Tibial nerve (tissue), 4 donors: ENCODE results near the gene TUBGCP6. TPM values are rescaled to one million over a fixed set of nuclear protein-coding genes. Genes with fewer than 3 reads are reported as not detected.

Source experiments
- DNase-seq, 2 donors: peaks; one replicate each; pipeline ENCODE4 v3.0.0-alpha.2; 2019; ENCODE audit warnings: low spot score in 2 of 2
- H3K27ac ChIP-seq, 4 donors: fragments of 200-600 bp; sonication (generic) in 3 of 4; one replicate each; pipeline ENCODE4 v1.5.1; 2017 to 2019; ENCODE audit warnings: mild to moderate bottlenecking in 1 of 4
- H3K27me3 ChIP-seq, 2 donors: fragments of 200-600 bp; sonication (generic) in 1 of 2; one replicate each; pipeline versions ENCODE4 v1.5.1 to v1.6.0; 2017 to 2019
- H3K36me3 ChIP-seq, 3 donors: fragments of 200-600 bp; sonication (generic); one replicate each; pipeline ENCODE4 v1.5.1; 2018 to 2019
- H3K4me1 ChIP-seq, 4 donors: fragments of 200-600 bp; sonication (generic) in 3 of 4; one replicate each; pipeline ENCODE4 v1.5.1; 2017 to 2019
- H3K4me3 ChIP-seq, 4 donors: fragments of 200-600 bp; sonication (generic) in 3 of 4; one replicate each; pipeline ENCODE4 v1.5.1; 2017 to 2019; ENCODE audit warnings: mild to moderate bottlenecking in 1 of 4, moderate library complexity in 1 of 4
- H3K9me3 ChIP-seq, 4 donors: fragments of 200-600 bp; sonication (generic) in 3 of 4; one replicate each; pipeline ENCODE4 v1.5.1; 2017 to 2019
- CTCF ChIP-seq, 5 experiments: fragments of 200-600 bp in 3 of 5; fragments of 450-650 bp in 2 of 5; sonication (generic) in 3 of 5; IDR thresholded peaks; one replicate each; pipeline ENCODE4 v1.5.1; 2016 to 2019; ENCODE audit warnings: antibody characterized with exemption in 5 of 5, mild to moderate bottlenecking in 3 of 5, moderate library complexity in 2 of 5
- EP300 ChIP-seq, 2 donors: sonication (generic); formaldehyde crosslinking; IDR thresholded peaks; one replicate each; pipeline ENCODE4 v1.6.1; 2017; ENCODE audit warnings: antibody characterized with exemption in 2 of 2, mild to moderate bottlenecking in 1 of 2
- POLR2A ChIP-seq, 2 donors: fragments of 450-650 bp; IDR thresholded peaks; one replicate each; pipeline ENCODE4 v1.6.1; 2017; ENCODE audit warnings: antibody characterized with exemption in 2 of 2, mild to moderate bottlenecking in 2 of 2, moderate library complexity in 2 of 2
- WGBS, 2 donors: methylation state at CpG; one replicate each; pipeline ENCODE4 v1.1.5; 2018; 5-methylcytosine and 5-hydroxymethylcytosine counted together
- total RNA-seq, 4 donors: library from RNA; depleted of rRNA; stranded (reverse); fragments of >200 nt; gene quantifications; one replicate each; pipeline ENCODE4 v1.1.0, GENCODE V29; 2016

The TUBGCP6 gene
- total RNA-seq, 4 donors from 2014 or later, result 72.2 to 127 (median 78.6) TPM

GRCh38 chr22:50255099-50255498, 10.3 kb upstream of the TUBGCP6 start:
- no peak for TF ChIP-seq POLR2A (IDR thresholded peaks at IDR 0.05)
- TF ChIP-seq EP300 (IDR thresholded peaks at IDR 0.05), result no peak
- no peak for TF ChIP-seq CTCF (IDR thresholded peaks at IDR 0.05)
- Histone ChIP-seq H3K9me3 (no peaks in the 10 kb centered on the region), H3K36me3 (no peaks in the 10 kb centered on the region), H3K4me1 (peaks cover 0 to 20% (median 16%) of the 10 kb centered on the region in 4 donors), H3K4me3 (no peak overlapping the region), H3K27me3 (peaks cover 0 to 28% of the 10 kb centered on the region in 2 donors), H3K27ac (no peak overlapping the region)
- 87 to 88% methylated on average over 9 to 19 of the region's 19 CpGs for WGBS, 2 donors
- no peak for DNase-seq

DNA sequence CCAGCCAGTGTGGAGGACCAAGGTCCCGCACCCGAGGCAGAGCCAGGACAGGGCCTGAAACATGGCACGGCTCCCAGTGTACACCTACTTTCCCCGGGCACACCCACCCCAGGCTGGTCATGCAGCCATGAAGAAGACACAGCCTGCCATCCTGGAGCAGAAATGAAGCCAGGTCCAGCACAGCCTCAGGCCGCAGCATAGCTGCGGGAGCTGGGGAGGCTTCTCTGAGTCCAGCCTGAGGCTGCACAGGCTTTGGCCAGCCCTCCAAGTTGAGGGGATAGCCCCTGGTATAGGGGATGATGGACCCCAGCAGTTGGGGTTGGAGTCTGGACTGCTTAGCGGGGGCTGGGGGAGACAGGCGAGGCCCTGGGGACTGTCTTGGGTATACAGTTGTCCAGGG, 9.1 kb upstream of the TUBGCP6 start:
- Histone ChIP-seq H3K27ac (no peak overlapping the region), H3K36me3 (no peaks in the 10 kb centered on the region), H3K27me3 (peaks cover 0 to 18% of the 10 kb centered on the region in 2 donors), H3K4me1 (peaks cover 0 to 31% (median 20%) of the 10 kb centered on the region in 4 donors), H3K4me3 (no peak overlapping the region), H3K9me3 (no peaks in the 10 kb centered on the region)
- TF ChIP-seq EP300 (IDR thresholded peaks at IDR 0.05) (no peak), CTCF (IDR thresholded peaks at IDR 0.05) (no peak), POLR2A (IDR thresholded peaks at IDR 0.05) (no peak)
- no peak for DNase-seq
- 78 to 83% methylated on average over 4 to 7 of the region's 8 CpGs for WGBS, 2 donors

GRCh38 chr22:50253046-50253915, 8.5 kb upstream of the TUBGCP6 start:
- Histone ChIP-seq H3K4me1 (peaks cover 0 to 37% (median 20%) of the 10 kb centered on the region in 4 donors), H3K27me3 (peaks cover 0 to 13% of the 10 kb centered on the region in 2 donors), H3K4me3 (no peak overlapping the region), H3K9me3 (no peaks in the 10 kb centered on the region), H3K27ac (no peak overlapping the region), H3K36me3 (peaks cover 0 to 5% (median 0%) of the 10 kb centered on the region in 3 donors)
- no peak for TF ChIP-seq POLR2A (IDR thresholded peaks at IDR 0.05)
- TF ChIP-seq CTCF (IDR thresholded peaks at IDR 0.05), result no peak
- TF ChIP-seq EP300 (IDR thresholded peaks at IDR 0.05), result no peak
- DNase-seq, result no peak
- 75 to 82% methylated on average over 12 to 17 of the region's 22 CpGs for WGBS, 2 donors

DNA sequence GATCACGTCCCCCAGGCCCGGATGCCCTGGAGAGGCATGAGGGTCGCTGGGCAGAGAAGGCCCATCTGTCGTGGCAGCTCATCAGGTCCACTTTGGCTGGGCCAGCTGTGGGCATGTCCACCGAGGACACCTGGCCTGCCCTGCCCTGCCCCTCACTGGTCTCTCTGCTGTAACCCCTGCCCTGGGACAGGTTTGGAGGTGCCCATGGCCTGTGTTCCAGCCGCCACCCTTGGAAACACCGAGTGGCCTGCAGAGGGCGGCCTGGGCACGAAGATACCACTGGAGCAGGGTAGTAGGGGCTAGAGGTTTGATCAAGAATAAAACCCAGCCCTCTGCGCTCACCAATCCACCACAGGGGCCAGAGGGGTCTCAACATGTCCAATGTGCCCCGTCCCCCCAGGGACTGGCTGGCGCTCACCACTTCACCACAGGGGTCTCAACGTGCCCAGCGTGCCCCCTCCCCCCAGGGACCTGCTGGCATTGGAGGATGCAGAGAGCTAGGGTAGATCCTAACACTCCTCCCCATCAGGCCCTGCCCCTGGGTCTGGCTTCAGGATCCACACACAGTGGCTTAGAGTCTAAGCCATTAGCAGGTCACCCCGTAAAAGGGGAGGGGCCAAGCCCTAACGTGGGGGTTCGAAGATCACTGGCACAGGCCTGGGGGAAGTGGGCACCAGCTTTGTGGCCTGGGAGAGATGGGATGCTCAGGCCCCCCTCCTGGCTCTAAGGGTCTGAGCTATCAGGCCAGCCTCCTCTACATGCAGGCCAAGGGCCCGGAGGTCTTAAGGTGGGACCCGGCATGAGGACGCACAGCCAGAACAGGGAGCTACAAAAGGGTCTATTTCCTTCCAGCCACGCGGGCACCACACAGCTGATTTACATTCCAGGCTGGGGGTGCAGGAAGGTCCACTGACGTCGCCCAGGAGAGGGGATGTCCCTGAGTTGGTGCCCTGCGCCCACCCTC, 7.5 kb upstream of the TUBGCP6 start:
- Histone ChIP-seq H3K4me1 (peaks cover 0 to 45% (median 20%) of the 10 kb centered on the region in 4 donors), H3K9me3 (no peaks in the 10 kb centered on the region), H3K27ac (peak overlapping the region in 2 of 4 donors; percentile 77 to 79), H3K27me3 (peaks cover 0 to 4% of the 10 kb centered on the region in 2 donors), H3K36me3 (peaks cover 0 to 8% (median 0%) of the 10 kb centered on the region in 3 donors), H3K4me3 (peak overlapping the region in 2 of 4 donors; percentile 69 to 75)
- 38 to 44% methylated on average over 17 to 23 of the region's 25 CpGs for WGBS, 2 donors
- DNase-seq, result peak; percentile 63 to 80
- TF ChIP-seq POLR2A (IDR thresholded peaks at IDR 0.05), result no peak
- peak; percentile 58 to 86 (median 63) for TF ChIP-seq CTCF (IDR thresholded peaks at IDR 0.05)
